ENCODE measurements around the gene MS4A10. TPM values are rescaled to one million over a fixed set of nuclear protein-coding genes. Genes with fewer than 3 reads are reported as not detected.

The MS4A10 gene
- total RNA-seq, 3 donors from 2014 or later: not detected

GRCh38 chr11:60775420-60775961 is 9.6 kb upstream of the MS4A10 start:
- H3K4me1 ChIP-seq: no peaks in the 10 kb centered on the region
- intact Hi-C loops (cut with DNase I; ENCODE audit: low total_unique reads): no loop called here
- DNase-seq (ENCODE audit: low spot score in 2 of 2): peak; percentile 65 to 87
- no peaks in the 10 kb centered on the region for H3K36me3 ChIP-seq
- no peaks in the 10 kb centered on the region for H3K9me3 ChIP-seq
- H3K27me3 ChIP-seq: peaks cover 0 to 2% of the 10 kb centered on the region in 2 donors
- H3K27ac ChIP-seq: no peak overlapping the region
- H3K4me3 ChIP-seq: no peak overlapping the region
- TF ChIP-seq POLR2AphosphoS5 (IDR thresholded peaks at IDR 0.05): no peak
- TF ChIP-seq, protein P1, sequence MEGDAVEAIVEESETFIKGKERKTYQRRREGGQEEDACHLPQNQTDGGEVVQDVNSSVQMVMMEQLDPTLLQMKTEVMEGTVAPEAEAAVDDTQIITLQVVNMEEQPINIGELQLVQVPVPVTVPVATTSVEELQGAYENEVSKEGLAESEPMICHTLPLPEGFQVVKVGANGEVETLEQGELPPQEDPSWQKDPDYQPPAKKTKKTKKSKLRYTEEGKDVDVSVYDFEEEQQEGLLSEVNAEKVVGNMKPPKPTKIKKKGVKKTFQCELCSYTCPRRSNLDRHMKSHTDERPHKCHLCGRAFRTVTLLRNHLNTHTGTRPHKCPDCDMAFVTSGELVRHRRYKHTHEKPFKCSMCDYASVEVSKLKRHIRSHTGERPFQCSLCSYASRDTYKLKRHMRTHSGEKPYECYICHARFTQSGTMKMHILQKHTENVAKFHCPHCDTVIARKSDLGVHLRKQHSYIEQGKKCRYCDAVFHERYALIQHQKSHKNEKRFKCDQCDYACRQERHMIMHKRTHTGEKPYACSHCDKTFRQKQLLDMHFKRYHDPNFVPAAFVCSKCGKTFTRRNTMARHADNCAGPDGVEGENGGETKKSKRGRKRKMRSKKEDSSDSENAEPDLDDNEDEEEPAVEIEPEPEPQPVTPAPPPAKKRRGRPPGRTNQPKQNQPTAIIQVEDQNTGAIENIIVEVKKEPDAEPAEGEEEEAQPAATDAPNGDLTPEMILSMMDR (IDR thresholded peaks at IDR 0.05): peak; percentile 49 to 92 (median 78)
- no peak for TF ChIP-seq POLR2A (IDR thresholded peaks at IDR 0.05)

- no peaks in the 10 kb centered on the region for H3K9me3 ChIP-seq
- peaks cover 0 to 2% of the 10 kb centered on the region in 2 donors for H3K27me3 ChIP-seq
- no peak overlapping the region for H3K4me3 ChIP-seq
- no peaks in the 10 kb centered on the region for H3K4me1 ChIP-seq
- no peak overlapping the region for H3K27ac ChIP-seq
- intact Hi-C loops (cut with DNase I; ENCODE audit: low total_unique reads): no loop called here
- no peak for TF ChIP-seq POLR2A (IDR thresholded peaks at IDR 0.05)
- TF ChIP-seq POLR2AphosphoS5 (IDR thresholded peaks at IDR 0.05): no peak
- TF ChIP-seq, protein P1 (IDR thresholded peaks at IDR 0.05): no peak
- H3K36me3 ChIP-seq: no peaks in the 10 kb centered on the region
- no peak for DNase-seq (ENCODE audit: low spot score in 2 of 2)
These were observed 9.0 kb upstream of the MS4A10 start for GRCh38 chr11:60776167-60776566.

DNA sequence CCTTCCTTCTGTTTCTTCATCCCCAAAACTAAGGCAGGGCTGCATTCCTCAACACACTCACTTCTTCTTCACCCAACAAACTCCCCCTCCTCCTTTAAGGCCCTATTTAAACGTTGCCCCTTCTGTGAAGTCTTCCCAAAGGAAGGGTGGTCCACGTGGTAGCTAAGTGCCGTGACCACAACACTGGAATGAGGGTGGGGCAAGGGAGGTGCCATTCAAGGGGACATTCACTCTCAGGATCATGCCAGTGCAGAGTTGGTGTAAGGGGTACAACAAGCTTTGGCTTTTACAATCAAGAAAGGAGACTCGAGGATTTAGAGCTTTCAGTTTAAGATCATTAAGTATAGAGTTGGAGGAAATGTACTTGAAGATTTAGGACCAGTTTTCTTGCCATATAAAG is 8.0 kb upstream of the MS4A10 start:
- intact Hi-C loops (cut with DNase I; ENCODE audit: low total_unique reads): no loop called here
- Histone ChIP-seq H3K27me3 (peaks cover 0 to 2% of the 10 kb centered on the region in 2 donors), H3K4me1 (no peaks in the 10 kb centered on the region), H3K36me3 (no peaks in the 10 kb centered on the region), H3K4me3 (no peak overlapping the region), H3K9me3 (no peaks in the 10 kb centered on the region), H3K27ac (no peak overlapping the region)
- DNase-seq (ENCODE audit: low spot score in 2 of 2): no peak
- TF ChIP-seq, protein P1 (IDR thresholded peaks at IDR 0.05): no peak
- TF ChIP-seq POLR2A (IDR thresholded peaks at IDR 0.05) (no peak), POLR2AphosphoS5 (IDR thresholded peaks at IDR 0.05) (no peak)

- intact Hi-C loops (cut with DNase I; ENCODE audit: low total_unique reads): no loop called here
- H3K4me1 ChIP-seq: no peaks in the 10 kb centered on the region
- no peak overlapping the region for H3K27ac ChIP-seq
- no peak for TF ChIP-seq POLR2A (IDR thresholded peaks at IDR 0.05)
- no peak for TF ChIP-seq POLR2AphosphoS5 (IDR thresholded peaks at IDR 0.05)
- TF ChIP-seq, protein P1 (IDR thresholded peaks at IDR 0.05): no peak
- no peaks in the 10 kb centered on the region for H3K27me3 ChIP-seq
- DNase-seq (ENCODE audit: low spot score in 2 of 2): no peak
- H3K36me3 ChIP-seq: no peaks in the 10 kb centered on the region
- no peak overlapping the region for H3K4me3 ChIP-seq
- H3K9me3 ChIP-seq: no peaks in the 10 kb centered on the region
These were observed 7.6 kb upstream of the MS4A10 start for GRCh38 chr11:60777572-60777971.

- no peaks in the 10 kb centered on the region for H3K36me3 ChIP-seq
- intact Hi-C loops (cut with DNase I; ENCODE audit: low total_unique reads): no loop called here
- no peak overlapping the region for H3K4me3 ChIP-seq
- no peaks in the 10 kb centered on the region for H3K4me1 ChIP-seq
- no peaks in the 10 kb centered on the region for H3K9me3 ChIP-seq
- H3K27me3 ChIP-seq: no peaks in the 10 kb centered on the region
- no peak for TF ChIP-seq POLR2A (IDR thresholded peaks at IDR 0.05)
- no peak overlapping the region for H3K27ac ChIP-seq
- DNase-seq (ENCODE audit: low spot score in 2 of 2): no peak
These were observed 5.1 kb upstream of the MS4A10 start for GRCh38 chr11:60780065-60780464.

GRCh38 chr11:60780774-60781173 is 4.4 kb upstream of the MS4A10 start:
- Histone ChIP-seq H3K4me3 (no peak overlapping the region), H3K27me3 (no peaks in the 10 kb centered on the region), H3K36me3 (no peaks in the 10 kb centered on the region), H3K4me1 (no peaks in the 10 kb centered on the region), H3K27ac (no peak overlapping the region), H3K9me3 (no peaks in the 10 kb centered on the region)
- DNase-seq (ENCODE audit: low spot score in 2 of 2): no peak
- intact Hi-C loops (cut with DNase I; ENCODE audit: low total_unique reads): no loop called here
- no peak for TF ChIP-seq POLR2A (IDR thresholded peaks at IDR 0.05)
- TF ChIP-seq POLR2AphosphoS5 (IDR thresholded peaks at IDR 0.05): no peak
- TF ChIP-seq, protein P1 (IDR thresholded peaks at IDR 0.05): no peak

All from breast epithelium (tissue), 4 donors.